Psoas muscle (tissue), 8 donors: ENCODE measurements around the gene PEG3. TPM values are rescaled to one million over a fixed set of nuclear protein-coding genes. Genes with fewer than 3 reads are reported as not detected.

Experiments
- ATAC-seq, 4 donors: fragments of 200-7000 bp; cut with Tn5 transposase; one replicate each; pipeline ENCODE4 v1.9.1; 2020; ENCODE audit warnings: moderate library complexity in 3 of 4, mild to moderate bottlenecking in 2 of 4
- DNase-seq, 2 donors: peaks; one replicate each; pipeline ENCODE4 v3.0.0-alpha.2; 2020
- H3K27ac ChIP-seq: fragments of 200-600 bp; one replicate; pipeline ENCODE4 v1.8.0; 2022
- H3K27me3 ChIP-seq, 3 donors: fragments of 200-600 bp in 1 of 3; one replicate each; pipeline versions ENCODE4 v1.6.1 to v1.8.0; 2013 to 2022; ENCODE audit warnings: low read length in 2 of 3, mild to moderate bottlenecking in 2 of 3, moderate library complexity in 1 of 3; ENCODE audit not compliant: insufficient read depth in 3 of 3
- H3K36me3 ChIP-seq, 2 donors: fragments of 200-600 bp in 1 of 2; one replicate each; pipeline versions ENCODE4 v1.6.1 to v1.8.0; 2013 to 2022; ENCODE audit warnings: low read depth in 1 of 2, mild to moderate bottlenecking in 1 of 2, moderate library complexity in 1 of 2; ENCODE audit not compliant: insufficient read depth in 1 of 2
- H3K4me1 ChIP-seq: fragments of 200-600 bp; one replicate; pipeline ENCODE4 v1.8.0; 2022
- H3K4me3 ChIP-seq: fragments of 200-600 bp; one replicate; pipeline ENCODE4 v1.8.0; 2022; ENCODE audit warnings: mild to moderate bottlenecking
- H3K9me3 ChIP-seq: fragments of 200-600 bp; one replicate; pipeline ENCODE4 v1.8.0; 2022
- WGBS, 3 donors: extraction: QIAGEN DNeasy Blood & Tissue Kit; methylation state at CpG; one replicate each; pipeline versions ENCODE4 v1.1.6 to v1.1.7; 2013; 5-methylcytosine and 5-hydroxymethylcytosine counted together
- intact Hi-C, 2 donors: fragments of 100-400 bp; cut with DNase I; formaldehyde crosslinking; loops; one replicate each; pipeline versions ENCODE4 v1.11.0 to v1.14.2; 2022
- polyA plus RNA-seq, 3 donors: library from polyadenylated mRNA; stranded (reverse); fragments of 200-250 nt; gene quantifications; one replicate each; pipeline ENCODE4 v1.2.3, GENCODE V29; 2013
- total RNA-seq, 4 donors: library from RNA; stranded (reverse); fragmentation: NEBNext Ultra II Directional in 2 of 4; extraction: Animal tissue kit (Norgen Biotek cat#: 25700) in 2 of 4; gene quantifications; one replicate each; pipeline versions ENCODE4 v1.2.1 to v1.2.4, GENCODE V29; 2021 to 2023
- TF ChIP-seq, protein P1 (sequence below): fragments of 200-600 bp; IDR thresholded peaks from one replicate; pipeline ENCODE4 v1.8.0; 2022; ENCODE audit warnings: antibody characterized with exemption
- donor health status: healthy with polysubstance abuse.
- donor health status: DM: no; HTN: no; CAD: no; lungs with moderate emphysema.
- donor health status: Bipolar disorder and iron deficiency.
- donor health status: healthy.
- donor health status: DM: yes; HTN: yes; CAD: no.
- donor health status: DM: no; HTN: no; CAD: no.
- donor health status: DM: no; HTN: no; CAD: no.
- donor health status: DM: yes; HTN: yes; CAD: no.

Gene PEG3
- total and polyA plus RNA-seq, 7 donors, result 0.08 to 2.7 (median 0.97) TPM

DNA sequence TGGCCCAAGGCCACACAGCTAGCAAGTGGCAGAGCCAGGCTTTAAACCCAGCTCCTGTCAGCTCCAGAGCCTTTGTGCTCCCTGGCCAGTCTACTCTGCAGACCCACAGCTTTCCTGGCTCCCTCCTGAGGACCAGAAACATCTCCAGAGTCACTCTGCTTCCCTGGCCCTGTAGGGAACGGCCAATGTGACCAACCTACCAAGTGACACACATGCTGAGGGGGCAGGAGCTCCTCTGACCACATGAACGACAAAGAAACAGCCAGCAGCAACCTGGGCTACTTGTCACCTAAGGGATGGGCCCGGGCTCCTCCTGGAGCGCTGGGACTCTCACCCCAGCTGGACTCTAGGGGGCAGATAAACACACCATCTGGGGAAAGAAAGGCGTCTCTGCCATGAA lies 19.3 kb downstream of the PEG3 start:
- ATAC-seq (no peak), DNase-seq (no peak)
- Histone ChIP-seq H3K4me3 (no peak overlapping the region), H3K9me3 (no peaks in the 10 kb centered on the region), H3K27me3 (no peaks in the 10 kb centered on the region), H3K36me3 (peaks cover 0 to 9% of the 10 kb centered on the region in 2 donors), H3K27ac (no peak overlapping the region), H3K4me1 (no peaks in the 10 kb centered on the region)
- TF ChIP-seq, protein P1, sequence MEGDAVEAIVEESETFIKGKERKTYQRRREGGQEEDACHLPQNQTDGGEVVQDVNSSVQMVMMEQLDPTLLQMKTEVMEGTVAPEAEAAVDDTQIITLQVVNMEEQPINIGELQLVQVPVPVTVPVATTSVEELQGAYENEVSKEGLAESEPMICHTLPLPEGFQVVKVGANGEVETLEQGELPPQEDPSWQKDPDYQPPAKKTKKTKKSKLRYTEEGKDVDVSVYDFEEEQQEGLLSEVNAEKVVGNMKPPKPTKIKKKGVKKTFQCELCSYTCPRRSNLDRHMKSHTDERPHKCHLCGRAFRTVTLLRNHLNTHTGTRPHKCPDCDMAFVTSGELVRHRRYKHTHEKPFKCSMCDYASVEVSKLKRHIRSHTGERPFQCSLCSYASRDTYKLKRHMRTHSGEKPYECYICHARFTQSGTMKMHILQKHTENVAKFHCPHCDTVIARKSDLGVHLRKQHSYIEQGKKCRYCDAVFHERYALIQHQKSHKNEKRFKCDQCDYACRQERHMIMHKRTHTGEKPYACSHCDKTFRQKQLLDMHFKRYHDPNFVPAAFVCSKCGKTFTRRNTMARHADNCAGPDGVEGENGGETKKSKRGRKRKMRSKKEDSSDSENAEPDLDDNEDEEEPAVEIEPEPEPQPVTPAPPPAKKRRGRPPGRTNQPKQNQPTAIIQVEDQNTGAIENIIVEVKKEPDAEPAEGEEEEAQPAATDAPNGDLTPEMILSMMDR, result no peak
- 66 to 82% (median 77%) methylated on average over 5 of the region's 5 CpGs for WGBS, 3 donors
- intact Hi-C loops, result no loop called here

DNA sequence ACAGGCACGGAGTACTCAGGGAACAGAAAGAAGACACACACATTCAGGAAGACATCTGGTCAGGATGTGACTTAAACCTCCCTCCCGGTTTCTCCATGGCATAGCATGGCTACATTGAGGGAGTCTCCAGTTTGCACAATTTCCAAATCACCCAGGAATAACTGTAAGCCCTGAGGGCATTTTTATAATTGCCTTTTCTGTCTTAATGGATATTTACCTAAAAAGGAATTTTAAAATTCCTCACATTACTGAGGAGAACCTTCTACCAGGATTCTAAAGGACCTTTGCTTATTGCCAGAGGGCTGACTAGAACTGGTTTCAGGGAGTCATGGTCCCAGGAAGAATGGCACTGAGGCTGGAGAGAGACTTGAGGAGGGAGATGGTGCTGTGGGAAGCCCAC lies 21.4 kb downstream of the PEG3 start:
- H3K27ac ChIP-seq, result no peak overlapping the region
- H3K27me3 ChIP-seq, result no peaks in the 10 kb centered on the region
- no peaks in the 10 kb centered on the region for H3K4me1 ChIP-seq
- peaks cover 0 to 9% of the 10 kb centered on the region in 2 donors for H3K36me3 ChIP-seq
- H3K4me3 ChIP-seq, result no peak overlapping the region
- ATAC-seq, result no peak
- WGBS, 3 donors, result 59 to 76% (median 72%) methylated on average over 2 of the region's 2 CpGs
- TF ChIP-seq, protein P1, result no peak
- no peak for DNase-seq
- H3K9me3 ChIP-seq, result no peaks in the 10 kb centered on the region
- intact Hi-C loops, result no loop called here

DNA sequence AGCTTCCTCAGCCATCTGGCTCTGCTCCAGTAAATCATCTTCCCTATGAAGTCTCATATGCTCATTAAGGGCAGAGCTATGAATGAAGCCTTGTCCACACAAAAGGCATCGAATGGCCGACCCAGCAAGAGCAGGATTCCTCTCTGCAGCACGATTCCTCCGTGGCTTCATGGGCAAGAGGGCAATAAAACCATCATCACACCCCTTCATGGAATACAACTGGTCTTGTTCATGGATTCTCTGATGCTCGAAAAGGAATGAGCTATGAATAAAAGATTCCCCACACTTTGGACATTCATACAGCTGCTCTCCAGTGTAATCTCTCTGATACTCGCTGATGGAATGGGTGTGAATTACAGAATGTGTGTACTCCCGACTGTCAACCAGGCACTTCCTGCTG lies 25.9 kb downstream of the PEG3 start:
- H3K4me3 ChIP-seq, result no peak overlapping the region
- no peaks in the 10 kb centered on the region for H3K9me3 ChIP-seq
- WGBS, 3 donors, result 68 to 79% (median 73%) methylated on average over 7 of the region's 7 CpGs
- TF ChIP-seq, protein P1, result no peak
- H3K27ac ChIP-seq, result no peak overlapping the region
- H3K4me1 ChIP-seq, result no peaks in the 10 kb centered on the region
- intact Hi-C loops, result no loop called here
- H3K27me3 ChIP-seq, result no peaks in the 10 kb centered on the region
- peaks cover 0 to 9% of the 10 kb centered on the region in 2 donors for H3K36me3 ChIP-seq
- DNase-seq (no peak), ATAC-seq (no peak)

DNA sequence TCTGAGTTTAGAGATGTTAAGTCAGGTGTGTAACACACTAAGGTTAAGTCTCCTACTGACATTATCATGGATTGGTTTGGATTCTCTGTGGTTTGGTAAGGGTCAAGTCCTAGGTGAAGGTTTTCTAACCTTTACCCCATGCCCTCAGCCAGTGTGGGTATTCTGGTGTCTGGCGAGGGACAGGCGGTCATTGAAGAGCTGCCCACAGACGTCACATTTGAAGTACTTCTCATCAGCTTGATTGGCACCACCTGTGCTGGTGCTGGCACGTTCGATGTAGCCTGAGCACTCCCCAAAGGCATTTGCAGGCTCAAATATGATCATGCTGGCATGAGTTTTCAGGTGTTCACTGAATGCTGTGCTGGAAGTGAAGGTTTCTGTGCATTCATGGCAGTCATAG lies 27.0 kb downstream of the PEG3 start:
- intact Hi-C loops, result no loop called here
- no peak for ATAC-seq
- WGBS, 3 donors, result 65 to 78% (median 77%) methylated on average over 5 of the region's 5 CpGs
- no peak overlapping the region for H3K4me3 ChIP-seq
- H3K27me3 ChIP-seq, result no peaks in the 10 kb centered on the region
- H3K4me1 ChIP-seq, result no peaks in the 10 kb centered on the region
- DNase-seq, result no peak
- TF ChIP-seq, protein P1, result no peak
- H3K36me3 ChIP-seq, result peaks cover 0 to 9% of the 10 kb centered on the region in 2 donors
- no peaks in the 10 kb centered on the region for H3K9me3 ChIP-seq
- no peak overlapping the region for H3K27ac ChIP-seq

DNA sequence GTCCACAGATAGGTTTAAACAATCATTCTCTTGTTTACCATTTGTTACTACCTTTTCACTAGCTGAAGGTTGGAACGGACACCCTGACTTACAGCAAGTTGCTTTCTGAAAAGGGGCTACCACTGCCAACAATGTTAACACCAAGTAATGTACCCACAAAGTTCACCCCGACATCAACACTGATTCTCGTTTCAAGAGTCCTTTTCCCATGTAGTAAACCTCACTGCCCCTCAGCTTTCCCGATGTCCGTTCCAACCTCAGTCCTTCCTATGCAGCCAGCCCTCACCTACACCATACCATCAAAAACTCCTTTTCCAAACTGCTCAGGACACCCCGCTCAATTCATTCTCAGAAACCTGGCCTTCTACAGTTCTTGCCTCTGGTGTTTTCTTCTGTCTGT lies 29.0 kb downstream of the PEG3 start:
- no peak for ATAC-seq
- Histone ChIP-seq H3K27ac (no peak overlapping the region), H3K36me3 (no peaks in the 10 kb centered on the region), H3K9me3 (no peaks in the 10 kb centered on the region), H3K27me3 (no peaks in the 10 kb centered on the region), H3K4me1 (no peaks in the 10 kb centered on the region), H3K4me3 (no peak overlapping the region)
- WGBS, 3 donors, result 65 to 89% (median 68%) methylated on average over 6 of the region's 6 CpGs
- no peak for DNase-seq
- TF ChIP-seq, protein P1, result no peak
- intact Hi-C loops, result no loop called here
